Measurements from ENCODE around the gene ACSM4. TPM values are rescaled to one million over a fixed set of nuclear protein-coding genes. Genes with fewer than 3 reads are reported as not detected.

Gene ACSM4
- total RNA-seq, 1 experiment from 2014 or later, result not detected

DNA sequence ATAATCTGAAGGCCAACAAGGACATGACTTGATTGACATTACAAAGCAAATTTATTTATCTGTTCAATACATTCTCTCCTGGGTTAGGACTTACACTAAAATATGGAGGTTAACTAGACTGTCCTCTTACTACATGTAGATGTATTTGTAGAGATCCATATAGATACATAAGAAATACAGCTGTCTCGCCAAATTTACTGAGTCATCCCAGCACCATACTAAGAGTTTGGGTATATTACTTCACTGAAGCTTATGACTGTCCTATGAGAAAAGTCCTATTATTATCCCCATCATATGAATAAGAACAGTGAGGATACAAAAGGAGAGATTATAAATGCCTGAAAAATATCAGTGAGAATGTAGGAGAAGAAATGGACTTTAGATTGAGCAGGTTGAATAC lies 44.8 kb upstream of the ACSM4 start:
- Mint-ChIP-seq H3K27ac (no peak overlapping the region), H3K4me1 (no peaks in the 10 kb centered on the region), H3K36me3 (peaks cover 6% of the 10 kb centered on the region; the same call in 1 of the 2 replicates), H3K4me3 (no peak overlapping the region), H3K9me3 (peaks cover 7% of the 10 kb centered on the region), H3K27me3 (ENCODE audit: low read depth) (no peaks in the 10 kb centered on the region; the same call in 1 of the 2 replicates)
- ATAC-seq (no peak), DNase-seq (ENCODE audit: low spot score) (no peak)
- CTCF ChIA-PET, result no interaction called here
- TF ChIP-seq, protein P1, sequence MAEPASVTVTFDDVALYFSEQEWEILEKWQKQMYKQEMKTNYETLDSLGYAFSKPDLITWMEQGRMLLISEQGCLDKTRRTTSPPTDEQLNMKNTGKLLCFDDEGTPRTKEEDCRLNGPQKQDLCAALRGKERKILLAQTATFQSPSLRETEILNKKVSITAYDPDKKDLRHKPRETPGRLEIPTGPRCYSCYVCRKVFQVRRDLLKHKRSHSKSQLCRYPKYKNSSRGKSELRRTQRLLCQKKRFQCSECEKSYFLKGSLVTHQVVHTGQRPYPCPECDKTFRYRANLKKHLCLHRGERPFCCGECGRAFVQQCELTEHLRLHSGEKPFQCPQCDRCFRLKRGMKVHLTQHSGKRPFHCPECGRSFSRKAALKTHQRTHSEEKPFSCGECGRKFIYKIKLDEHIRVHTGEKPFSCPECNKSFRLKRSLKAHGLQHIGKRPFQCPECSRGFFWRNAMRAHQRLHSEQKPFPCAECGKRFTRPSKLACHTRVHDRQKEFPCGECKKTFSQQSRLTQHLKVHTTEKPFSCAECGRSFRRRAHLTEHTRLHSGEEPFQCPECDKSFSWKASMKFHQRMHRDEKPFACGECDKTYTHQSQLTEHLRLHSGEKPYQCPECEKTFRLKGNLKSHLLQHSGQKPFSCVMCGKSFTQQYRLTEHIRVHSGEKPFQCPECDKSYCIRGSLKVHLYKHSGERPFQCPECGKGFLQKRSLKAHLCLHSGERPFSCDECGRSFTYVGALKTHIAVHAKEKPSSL (CRISPR knock-in tag; conservative IDR thresholded peaks at IDR 0.05), result no peak
- TF ChIP-seq ZNF121 (CRISPR knock-in tag; IDR thresholded peaks at IDR 0.05) (no peak), JAZF1 (CRISPR knock-in tag; IDR thresholded peaks at IDR 0.05) (no peak), ESRRA (CRISPR knock-in tag; IDR thresholded peaks at IDR 0.05; ENCODE audit: borderline replicate concordance) (no peak), ZNF671 (CRISPR knock-in tag; IDR thresholded peaks at IDR 0.05) (no peak), ZNF219 (CRISPR knock-in tag; IDR thresholded peaks at IDR 0.05; ENCODE audit: borderline replicate concordance) (no peak), SMAD4 (CRISPR knock-in tag; IDR thresholded peaks at IDR 0.05) (no peak), ATF1 (CRISPR knock-in tag; IDR thresholded peaks at IDR 0.05) (no peak), ZBTB21 (CRISPR knock-in tag; IDR thresholded peaks at IDR 0.05; ENCODE audit: borderline replicate concordance) (no peak), SOX15 (CRISPR knock-in tag; IDR thresholded peaks at IDR 0.05) (no peak)
- TF ChIP-seq, protein P2, sequence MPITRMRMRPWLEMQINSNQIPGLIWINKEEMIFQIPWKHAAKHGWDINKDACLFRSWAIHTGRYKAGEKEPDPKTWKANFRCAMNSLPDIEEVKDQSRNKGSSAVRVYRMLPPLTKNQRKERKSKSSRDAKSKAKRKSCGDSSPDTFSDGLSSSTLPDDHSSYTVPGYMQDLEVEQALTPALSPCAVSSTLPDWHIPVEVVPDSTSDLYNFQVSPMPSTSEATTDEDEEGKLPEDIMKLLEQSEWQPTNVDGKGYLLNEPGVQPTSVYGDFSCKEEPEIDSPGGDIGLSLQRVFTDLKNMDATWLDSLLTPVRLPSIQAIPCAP (CRISPR knock-in tag; IDR thresholded peaks at IDR 0.05), result no peak
- TF ChIP-seq, protein P3, sequence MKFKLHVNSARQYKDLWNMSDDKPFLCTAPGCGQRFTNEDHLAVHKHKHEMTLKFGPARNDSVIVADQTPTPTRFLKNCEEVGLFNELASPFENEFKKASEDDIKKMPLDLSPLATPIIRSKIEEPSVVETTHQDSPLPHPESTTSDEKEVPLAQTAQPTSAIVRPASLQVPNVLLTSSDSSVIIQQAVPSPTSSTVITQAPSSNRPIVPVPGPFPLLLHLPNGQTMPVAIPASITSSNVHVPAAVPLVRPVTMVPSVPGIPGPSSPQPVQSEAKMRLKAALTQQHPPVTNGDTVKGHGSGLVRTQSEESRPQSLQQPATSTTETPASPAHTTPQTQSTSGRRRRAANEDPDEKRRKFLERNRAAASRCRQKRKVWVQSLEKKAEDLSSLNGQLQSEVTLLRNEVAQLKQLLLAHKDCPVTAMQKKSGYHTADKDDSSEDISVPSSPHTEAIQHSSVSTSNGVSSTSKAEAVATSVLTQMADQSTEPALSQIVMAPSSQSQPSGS (CRISPR knock-in tag; IDR thresholded peaks at IDR 0.05; ENCODE audit: borderline replicate concordance, low read depth), result no peak
- TF ChIP-seq, protein P4, sequence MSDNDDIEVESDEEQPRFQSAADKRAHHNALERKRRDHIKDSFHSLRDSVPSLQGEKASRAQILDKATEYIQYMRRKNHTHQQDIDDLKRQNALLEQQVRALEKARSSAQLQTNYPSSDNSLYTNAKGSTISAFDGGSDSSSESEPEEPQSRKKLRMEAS (CRISPR knock-in tag; IDR thresholded peaks at IDR 0.05), result no peak
- TF ChIP-seq, protein P5, sequence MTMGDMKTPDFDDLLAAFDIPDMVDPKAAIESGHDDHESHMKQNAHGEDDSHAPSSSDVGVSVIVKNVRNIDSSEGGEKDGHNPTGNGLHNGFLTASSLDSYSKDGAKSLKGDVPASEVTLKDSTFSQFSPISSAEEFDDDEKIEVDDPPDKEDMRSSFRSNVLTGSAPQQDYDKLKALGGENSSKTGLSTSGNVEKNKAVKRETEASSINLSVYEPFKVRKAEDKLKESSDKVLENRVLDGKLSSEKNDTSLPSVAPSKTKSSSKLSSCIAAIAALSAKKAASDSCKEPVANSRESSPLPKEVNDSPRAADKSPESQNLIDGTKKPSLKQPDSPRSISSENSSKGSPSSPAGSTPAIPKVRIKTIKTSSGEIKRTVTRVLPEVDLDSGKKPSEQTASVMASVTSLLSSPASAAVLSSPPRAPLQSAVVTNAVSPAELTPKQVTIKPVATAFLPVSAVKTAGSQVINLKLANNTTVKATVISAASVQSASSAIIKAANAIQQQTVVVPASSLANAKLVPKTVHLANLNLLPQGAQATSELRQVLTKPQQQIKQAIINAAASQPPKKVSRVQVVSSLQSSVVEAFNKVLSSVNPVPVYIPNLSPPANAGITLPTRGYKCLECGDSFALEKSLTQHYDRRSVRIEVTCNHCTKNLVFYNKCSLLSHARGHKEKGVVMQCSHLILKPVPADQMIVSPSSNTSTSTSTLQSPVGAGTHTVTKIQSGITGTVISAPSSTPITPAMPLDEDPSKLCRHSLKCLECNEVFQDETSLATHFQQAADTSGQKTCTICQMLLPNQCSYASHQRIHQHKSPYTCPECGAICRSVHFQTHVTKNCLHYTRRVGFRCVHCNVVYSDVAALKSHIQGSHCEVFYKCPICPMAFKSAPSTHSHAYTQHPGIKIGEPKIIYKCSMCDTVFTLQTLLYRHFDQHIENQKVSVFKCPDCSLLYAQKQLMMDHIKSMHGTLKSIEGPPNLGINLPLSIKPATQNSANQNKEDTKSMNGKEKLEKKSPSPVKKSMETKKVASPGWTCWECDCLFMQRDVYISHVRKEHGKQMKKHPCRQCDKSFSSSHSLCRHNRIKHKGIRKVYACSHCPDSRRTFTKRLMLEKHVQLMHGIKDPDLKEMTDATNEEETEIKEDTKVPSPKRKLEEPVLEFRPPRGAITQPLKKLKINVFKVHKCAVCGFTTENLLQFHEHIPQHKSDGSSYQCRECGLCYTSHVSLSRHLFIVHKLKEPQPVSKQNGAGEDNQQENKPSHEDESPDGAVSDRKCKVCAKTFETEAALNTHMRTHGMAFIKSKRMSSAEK (CRISPR knock-in tag; IDR thresholded peaks at IDR 0.05; ENCODE audit: borderline replicate concordance), result no peak
- TF ChIP-seq, protein P6, sequence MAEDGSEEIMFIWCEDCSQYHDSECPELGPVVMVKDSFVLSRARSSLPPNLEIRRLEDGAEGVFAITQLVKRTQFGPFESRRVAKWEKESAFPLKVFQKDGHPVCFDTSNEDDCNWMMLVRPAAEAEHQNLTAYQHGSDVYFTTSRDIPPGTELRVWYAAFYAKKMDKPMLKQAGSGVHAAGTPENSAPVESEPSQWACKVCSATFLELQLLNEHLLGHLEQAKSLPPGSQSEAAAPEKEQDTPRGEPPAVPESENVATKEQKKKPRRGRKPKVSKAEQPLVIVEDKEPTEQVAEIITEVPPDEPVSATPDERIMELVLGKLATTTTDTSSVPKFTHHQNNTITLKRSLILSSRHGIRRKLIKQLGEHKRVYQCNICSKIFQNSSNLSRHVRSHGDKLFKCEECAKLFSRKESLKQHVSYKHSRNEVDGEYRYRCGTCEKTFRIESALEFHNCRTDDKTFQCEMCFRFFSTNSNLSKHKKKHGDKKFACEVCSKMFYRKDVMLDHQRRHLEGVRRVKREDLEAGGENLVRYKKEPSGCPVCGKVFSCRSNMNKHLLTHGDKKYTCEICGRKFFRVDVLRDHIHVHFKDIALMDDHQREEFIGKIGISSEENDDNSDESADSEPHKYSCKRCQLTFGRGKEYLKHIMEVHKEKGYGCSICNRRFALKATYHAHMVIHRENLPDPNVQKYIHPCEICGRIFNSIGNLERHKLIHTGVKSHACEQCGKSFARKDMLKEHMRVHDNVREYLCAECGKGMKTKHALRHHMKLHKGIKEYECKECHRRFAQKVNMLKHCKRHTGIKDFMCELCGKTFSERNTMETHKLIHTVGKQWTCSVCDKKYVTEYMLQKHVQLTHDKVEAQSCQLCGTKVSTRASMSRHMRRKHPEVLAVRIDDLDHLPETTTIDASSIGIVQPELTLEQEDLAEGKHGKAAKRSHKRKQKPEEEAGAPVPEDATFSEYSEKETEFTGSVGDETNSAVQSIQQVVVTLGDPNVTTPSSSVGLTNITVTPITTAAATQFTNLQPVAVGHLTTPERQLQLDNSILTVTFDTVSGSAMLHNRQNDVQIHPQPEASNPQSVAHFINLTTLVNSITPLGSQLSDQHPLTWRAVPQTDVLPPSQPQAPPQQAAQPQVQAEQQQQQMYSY (CRISPR knock-in tag; IDR thresholded peaks at IDR 0.05), result no peak
- TF ChIP-seq, protein P7, sequence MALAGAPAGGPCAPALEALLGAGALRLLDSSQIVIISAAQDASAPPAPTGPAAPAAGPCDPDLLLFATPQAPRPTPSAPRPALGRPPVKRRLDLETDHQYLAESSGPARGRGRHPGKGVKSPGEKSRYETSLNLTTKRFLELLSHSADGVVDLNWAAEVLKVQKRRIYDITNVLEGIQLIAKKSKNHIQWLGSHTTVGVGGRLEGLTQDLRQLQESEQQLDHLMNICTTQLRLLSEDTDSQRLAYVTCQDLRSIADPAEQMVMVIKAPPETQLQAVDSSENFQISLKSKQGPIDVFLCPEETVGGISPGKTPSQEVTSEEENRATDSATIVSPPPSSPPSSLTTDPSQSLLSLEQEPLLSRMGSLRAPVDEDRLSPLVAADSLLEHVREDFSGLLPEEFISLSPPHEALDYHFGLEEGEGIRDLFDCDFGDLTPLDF (CRISPR knock-in tag; IDR thresholded peaks at IDR 0.05), result no peak
- TF ChIP-seq, protein P8, sequence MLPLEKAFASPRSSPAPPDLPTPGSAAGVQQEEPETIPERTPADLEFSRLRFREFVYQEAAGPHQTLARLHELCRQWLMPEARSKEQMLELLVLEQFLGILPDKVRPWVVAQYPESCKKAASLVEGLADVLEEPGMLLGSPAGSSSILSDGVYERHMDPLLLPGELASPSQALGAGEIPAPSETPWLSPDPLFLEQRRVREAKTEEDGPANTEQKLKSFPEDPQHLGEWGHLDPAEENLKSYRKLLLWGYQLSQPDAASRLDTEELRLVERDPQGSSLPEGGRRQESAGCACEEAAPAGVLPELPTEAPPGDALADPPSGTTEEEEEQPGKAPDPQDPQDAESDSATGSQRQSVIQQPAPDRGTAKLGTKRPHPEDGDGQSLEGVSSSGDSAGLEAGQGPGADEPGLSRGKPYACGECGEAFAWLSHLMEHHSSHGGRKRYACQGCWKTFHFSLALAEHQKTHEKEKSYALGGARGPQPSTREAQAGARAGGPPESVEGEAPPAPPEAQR (CRISPR knock-in tag; IDR thresholded peaks at IDR 0.05), result no peak
- TF ChIP-seq, protein P9, sequence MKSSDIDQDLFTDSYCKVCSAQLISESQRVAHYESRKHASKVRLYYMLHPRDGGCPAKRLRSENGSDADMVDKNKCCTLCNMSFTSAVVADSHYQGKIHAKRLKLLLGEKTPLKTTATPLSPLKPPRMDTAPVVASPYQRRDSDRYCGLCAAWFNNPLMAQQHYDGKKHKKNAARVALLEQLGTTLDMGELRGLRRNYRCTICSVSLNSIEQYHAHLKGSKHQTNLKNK (CRISPR knock-in tag; IDR thresholded peaks at IDR 0.05), result no peak
- POLR2A ChIA-PET, result no interaction called here

Data from WTC11 (cell line).